HEK293 (cell line): ENCODE results near the gene TCP11.

ENCODE experiments used
- CTCF ChIP-seq: fragments of 450-650 bp; formaldehyde crosslinking; IDR thresholded peaks from 2 replicates; pipeline ENCODE4 v1.5.1; 2016; ENCODE audit warnings: missing biosample characterization, missing genetic modification characterization
- MYNN ChIP-seq: fragments of 450-650 bp; formaldehyde crosslinking; IDR thresholded peaks from 2 replicates; pipeline ENCODE4 v1.5.1; 2016; ENCODE audit warnings: missing biosample characterization, missing genetic modification characterization, borderline replicate concordance
- PRDM6 ChIP-seq: fragments of 450-650 bp; formaldehyde crosslinking; IDR thresholded peaks from 2 replicates; pipeline ENCODE4 v1.5.1; 2017; ENCODE audit warnings: missing biosample characterization, missing genetic modification characterization
- SP7 ChIP-seq: fragments of 450-650 bp; formaldehyde crosslinking; IDR thresholded peaks from 2 replicates; pipeline ENCODE4 v1.5.1; 2016; ENCODE audit warnings: missing biosample characterization, missing genetic modification characterization
- ZFP37 ChIP-seq: fragments of 450-650 bp; formaldehyde crosslinking; IDR thresholded peaks from 2 replicates; pipeline ENCODE4 v1.5.1; 2016; ENCODE audit warnings: missing biosample characterization, missing genetic modification characterization
- ZNF239 ChIP-seq: fragments of 450-650 bp; formaldehyde crosslinking; IDR thresholded peaks from 2 replicates; pipeline ENCODE4 v1.5.1; 2016; ENCODE audit warnings: missing biosample characterization, missing genetic modification characterization
- ZNF274 ChIP-seq, 2 experiments: fragments of 200-500 bp in 1 of 2; fragments of 450-650 bp in 1 of 2; sonication (Bioruptor generic) in 1 of 2; formaldehyde crosslinking in 1 of 2; IDR thresholded peaks; 2 replicates each; pipeline versions ENCODE4 v1.5.1 to v1.6.1; 2014 to 2016; ENCODE audit warnings: borderline replicate concordance in 1 of 2, inconsistent platforms in 1 of 2, low read length in 1 of 2, missing biosample characterization in 1 of 2, missing genetic modification characterization in 1 of 2
- ZNF324 ChIP-seq: fragments of 450-650 bp; formaldehyde crosslinking; IDR thresholded peaks from 2 replicates; pipeline ENCODE4 v1.5.1; 2016; ENCODE audit warnings: missing biosample characterization, missing genetic modification characterization
- ZNF426 ChIP-seq: fragments of 450-650 bp; formaldehyde crosslinking; IDR thresholded peaks from 2 replicates; pipeline ENCODE4 v1.5.1; 2017; ENCODE audit warnings: missing biosample characterization, missing genetic modification characterization, mild to moderate bottlenecking, inconsistent platforms, moderate library complexity
- ZNF514 ChIP-seq: fragments of 450-650 bp; formaldehyde crosslinking; IDR thresholded peaks from 2 replicates; pipeline ENCODE4 v1.5.1; 2016; ENCODE audit warnings: missing biosample characterization, missing genetic modification characterization
- ZNF571 ChIP-seq: fragments of 450-650 bp; formaldehyde crosslinking; IDR thresholded peaks from 2 replicates; pipeline ENCODE4 v1.5.0; 2017; ENCODE audit warnings: missing biosample characterization, missing genetic modification characterization
- ZNF629 ChIP-seq: fragments of 450-650 bp; formaldehyde crosslinking; IDR thresholded peaks from 2 replicates; pipeline ENCODE4 v1.5.1; 2017; ENCODE audit warnings: missing biosample characterization, missing genetic modification characterization

GRCh38 chr6:35080016-35080680, 61.0 kb downstream of the TCP11 start:
- no peak for TF ChIP-seq ZNF571
- TF ChIP-seq ZNF274 (IDR thresholded peaks at IDR 0.05; ENCODE audit: low read length), result no peak
- no peak for TF ChIP-seq ZNF274 (tag by site-specific recombination; IDR thresholded peaks at IDR 0.05; ENCODE audit: borderline replicate concordance)
- TF ChIP-seq MYNN (tag by site-specific recombination), result no peak
- TF ChIP-seq ZFP37, result no peak
- TF ChIP-seq ZNF629 (tag by site-specific recombination), result no peak
- no peak for TF ChIP-seq ZNF239
- no peak for TF ChIP-seq ZNF514 (tag by site-specific recombination)
- no peak for TF ChIP-seq CTCF (tag by site-specific recombination)
- no peak for TF ChIP-seq PRDM6 (tag by site-specific recombination)
- no peak for TF ChIP-seq ZNF324 (tag by site-specific recombination)
- TF ChIP-seq ZNF426 (tag by site-specific recombination), result no peak
- TF ChIP-seq SP7 (tag by site-specific recombination), result no peak
